Measurements from ENCODE around the gene GPR55.

- TF ChIP-seq, protein P1, sequence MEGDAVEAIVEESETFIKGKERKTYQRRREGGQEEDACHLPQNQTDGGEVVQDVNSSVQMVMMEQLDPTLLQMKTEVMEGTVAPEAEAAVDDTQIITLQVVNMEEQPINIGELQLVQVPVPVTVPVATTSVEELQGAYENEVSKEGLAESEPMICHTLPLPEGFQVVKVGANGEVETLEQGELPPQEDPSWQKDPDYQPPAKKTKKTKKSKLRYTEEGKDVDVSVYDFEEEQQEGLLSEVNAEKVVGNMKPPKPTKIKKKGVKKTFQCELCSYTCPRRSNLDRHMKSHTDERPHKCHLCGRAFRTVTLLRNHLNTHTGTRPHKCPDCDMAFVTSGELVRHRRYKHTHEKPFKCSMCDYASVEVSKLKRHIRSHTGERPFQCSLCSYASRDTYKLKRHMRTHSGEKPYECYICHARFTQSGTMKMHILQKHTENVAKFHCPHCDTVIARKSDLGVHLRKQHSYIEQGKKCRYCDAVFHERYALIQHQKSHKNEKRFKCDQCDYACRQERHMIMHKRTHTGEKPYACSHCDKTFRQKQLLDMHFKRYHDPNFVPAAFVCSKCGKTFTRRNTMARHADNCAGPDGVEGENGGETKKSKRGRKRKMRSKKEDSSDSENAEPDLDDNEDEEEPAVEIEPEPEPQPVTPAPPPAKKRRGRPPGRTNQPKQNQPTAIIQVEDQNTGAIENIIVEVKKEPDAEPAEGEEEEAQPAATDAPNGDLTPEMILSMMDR (IDR thresholded peaks at IDR 0.05) = no peak
- no peak for TF ChIP-seq EZH2 (IDR thresholded peaks at IDR 0.05; ENCODE audit: borderline replicate concordance, insufficient read depth, low read depth, low read length, poor library complexity, severe bottlenecking)
Measured at GRCh38 chr2:230921806-230922595, 3.0 kb downstream of the GPR55 start.

Measured in B cell (primary cell).